ENCODE data around the gene SLC7A10. TPM values are rescaled to one million over a fixed set of nuclear protein-coding genes. Genes with fewer than 3 reads are reported as not detected.

SLC7A10 gene
- not detected for total RNA-seq
- under 1 TPM in 2 of 4 donors, not detected in 2; 0.15 to 0.19 TPM for polyA plus RNA-seq

- Histone ChIP-seq H3K9me3 (ENCODE audit: control insufficient read depth in 2 of 2, low read length in 2 of 2) (peaks cover 17 to 21% of the 10 kb centered on the region in 2 experiments), H3K4me3 (ENCODE audit: low read depth, low read length) (no peak within 1 kb of the TSS), H3K4me1 (ENCODE audit: control insufficient read depth, insufficient read depth, low read length, poor library complexity, severe bottlenecking) (peaks cover 12% of the 10 kb centered on the region), H3K36me3 (ENCODE audit: control insufficient read depth, insufficient read depth, low read length) (no peaks in the 10 kb centered on the region), H3K27ac (ENCODE audit: insufficient read depth, low read length, poor library complexity, severe bottlenecking) (no peak within 1 kb of the TSS), H3K27me3 (ENCODE audit: control insufficient read depth, insufficient read depth, low read length) (peaks cover 23% of the 10 kb centered on the region)
- H3K27ac Mint-ChIP-seq, result peak within 1 kb of the TSS in 1 of 3 donors; percentile 43
- peak within 1 kb of the TSS; percentile 51 to 79 (median 66) for H3K4me3 Mint-ChIP-seq
- peaks cover 79% of the 10 kb centered on the region for H3K27me3 Mint-ChIP-seq
- peaks cover 6% of the 10 kb centered on the region for H3K36me3 Mint-ChIP-seq
- H3K9me3 Mint-ChIP-seq, result peaks cover 1 to 22% (median 8%) of the 10 kb centered on the region in 7 donors
- peaks cover 2 to 12% (median 7%) of the 10 kb centered on the region in 4 donors for H3K4me1 Mint-ChIP-seq
- ATAC-seq (ENCODE audit: low read depth in 2 of 2), result no peak
- no peak for DNase-seq
Observed at GRCh38 chr19:33225458-33225926, at the start of gene SLC7A10. TSS of gene SLC7A10 (minus strand) at chr19:33225850. CDS start at chr19:33225703, 147 bp downstream.

GRCh38 chr19:33274663-33275558, 49.3 kb upstream of the SLC7A10 start:
- no peak overlapping the region for H3K27ac ChIP-seq (ENCODE audit: insufficient read depth, low read length, poor library complexity, severe bottlenecking)
- Mint-ChIP-seq H3K27me3 (no peaks in the 10 kb centered on the region), H3K36me3 (no peaks in the 10 kb centered on the region), H3K27ac (no peak overlapping the region), H3K9me3 (no peaks in the 10 kb centered on the region), H3K4me1 (peaks cover 0 to 8% (median 3%) of the 10 kb centered on the region in 4 donors), H3K4me3 (no peak overlapping the region)
- no peaks in the 10 kb centered on the region for H3K27me3 ChIP-seq (ENCODE audit: control insufficient read depth, insufficient read depth, low read length)
- ATAC-seq (ENCODE audit: low read depth in 2 of 2), result no peak
- DNase-seq, result no peak
- H3K9me3 ChIP-seq (ENCODE audit: control insufficient read depth in 2 of 2, low read length in 2 of 2), result no peaks in the 10 kb centered on the region
- no peak overlapping the region for H3K4me3 ChIP-seq (ENCODE audit: low read depth, low read length)
- H3K36me3 ChIP-seq (ENCODE audit: control insufficient read depth, insufficient read depth, low read length), result no peaks in the 10 kb centered on the region
- peaks cover 3% of the 10 kb centered on the region for H3K4me1 ChIP-seq (ENCODE audit: control insufficient read depth, insufficient read depth, low read length, poor library complexity, severe bottlenecking)

- DNase-seq (peak in 1 of 3 donors; percentile 24), ATAC-seq (ENCODE audit: low read depth in 2 of 2) (peak; percentile 24 to 44)
- peaks cover 3% of the 10 kb centered on the region for H3K4me1 ChIP-seq (ENCODE audit: control insufficient read depth, insufficient read depth, low read length, poor library complexity, severe bottlenecking)
- Mint-ChIP-seq H3K4me1 (peaks cover 0 to 8% (median 3%) of the 10 kb centered on the region in 4 donors), H3K36me3 (no peaks in the 10 kb centered on the region), H3K27ac (peak overlapping the region in 1 of 3 donors; percentile 94), H3K27me3 (no peaks in the 10 kb centered on the region), H3K9me3 (no peaks in the 10 kb centered on the region), H3K4me3 (no peak overlapping the region)
- H3K27me3 ChIP-seq (ENCODE audit: control insufficient read depth, insufficient read depth, low read length), result no peaks in the 10 kb centered on the region
- H3K36me3 ChIP-seq (ENCODE audit: control insufficient read depth, insufficient read depth, low read length), result no peaks in the 10 kb centered on the region
- H3K4me3 ChIP-seq (ENCODE audit: low read depth, low read length), result no peak overlapping the region
- H3K9me3 ChIP-seq (ENCODE audit: control insufficient read depth in 2 of 2, low read length in 2 of 2), result no peaks in the 10 kb centered on the region
- no peak overlapping the region for H3K27ac ChIP-seq (ENCODE audit: insufficient read depth, low read length, poor library complexity, severe bottlenecking)
Observed at GRCh38 chr19:33273881-33274662, 48.4 kb upstream of the SLC7A10 start.

GRCh38 chr19:33273065-33273736, 47.6 kb upstream of the SLC7A10 start:
- H3K27me3 ChIP-seq (ENCODE audit: control insufficient read depth, insufficient read depth, low read length), result no peaks in the 10 kb centered on the region
- no peaks in the 10 kb centered on the region for H3K9me3 ChIP-seq (ENCODE audit: control insufficient read depth in 2 of 2, low read length in 2 of 2)
- peaks cover 0 to 8% (median 3%) of the 10 kb centered on the region in 4 donors for H3K4me1 Mint-ChIP-seq
- H3K36me3 ChIP-seq (ENCODE audit: control insufficient read depth, insufficient read depth, low read length), result no peaks in the 10 kb centered on the region
- peaks cover 3% of the 10 kb centered on the region for H3K4me1 ChIP-seq (ENCODE audit: control insufficient read depth, insufficient read depth, low read length, poor library complexity, severe bottlenecking)
- ATAC-seq (ENCODE audit: low read depth in 2 of 2), result no peak
- H3K4me3 Mint-ChIP-seq, result no peak overlapping the region
- no peak overlapping the region for H3K27ac ChIP-seq (ENCODE audit: insufficient read depth, low read length, poor library complexity, severe bottlenecking)
- no peaks in the 10 kb centered on the region for H3K36me3 Mint-ChIP-seq
- DNase-seq, result no peak
- H3K27ac Mint-ChIP-seq, result no peak overlapping the region
- H3K4me3 ChIP-seq (ENCODE audit: low read depth, low read length), result no peak overlapping the region
- H3K9me3 Mint-ChIP-seq, result no peaks in the 10 kb centered on the region
- no peaks in the 10 kb centered on the region for H3K27me3 Mint-ChIP-seq

GRCh38 chr19:33271246-33272021, 45.8 kb upstream of the SLC7A10 start:
- Histone ChIP-seq H3K4me1 (ENCODE audit: control insufficient read depth, insufficient read depth, low read length, poor library complexity, severe bottlenecking) (peaks cover 3% of the 10 kb centered on the region), H3K36me3 (ENCODE audit: control insufficient read depth, insufficient read depth, low read length) (no peaks in the 10 kb centered on the region), H3K9me3 (ENCODE audit: control insufficient read depth in 2 of 2, low read length in 2 of 2) (no peaks in the 10 kb centered on the region), H3K27me3 (ENCODE audit: control insufficient read depth, insufficient read depth, low read length) (no peaks in the 10 kb centered on the region), H3K27ac (ENCODE audit: insufficient read depth, low read length, poor library complexity, severe bottlenecking) (no peak overlapping the region), H3K4me3 (ENCODE audit: low read depth, low read length) (no peak overlapping the region)
- DNase-seq (no peak), ATAC-seq (ENCODE audit: low read depth in 2 of 2) (no peak)
- Mint-ChIP-seq H3K4me3 (no peak overlapping the region), H3K36me3 (no peaks in the 10 kb centered on the region), H3K27ac (no peak overlapping the region), H3K9me3 (no peaks in the 10 kb centered on the region), H3K4me1 (peaks cover 0 to 8% (median 3%) of the 10 kb centered on the region in 4 donors), H3K27me3 (no peaks in the 10 kb centered on the region)

- Mint-ChIP-seq H3K36me3 (no peaks in the 10 kb centered on the region), H3K9me3 (no peaks in the 10 kb centered on the region), H3K4me3 (no peak overlapping the region), H3K27me3 (no peaks in the 10 kb centered on the region), H3K4me1 (peaks cover 0 to 8% (median 3%) of the 10 kb centered on the region in 4 donors), H3K27ac (no peak overlapping the region)
- no peak overlapping the region for H3K27ac ChIP-seq (ENCODE audit: insufficient read depth, low read length, poor library complexity, severe bottlenecking)
- no peaks in the 10 kb centered on the region for H3K27me3 ChIP-seq (ENCODE audit: control insufficient read depth, insufficient read depth, low read length)
- ATAC-seq (ENCODE audit: low read depth in 2 of 2) (no peak), DNase-seq (no peak)
- H3K4me3 ChIP-seq (ENCODE audit: low read depth, low read length), result no peak overlapping the region
- no peaks in the 10 kb centered on the region for H3K36me3 ChIP-seq (ENCODE audit: control insufficient read depth, insufficient read depth, low read length)
- no peaks in the 10 kb centered on the region for H3K9me3 ChIP-seq (ENCODE audit: control insufficient read depth in 2 of 2, low read length in 2 of 2)
- H3K4me1 ChIP-seq (ENCODE audit: control insufficient read depth, insufficient read depth, low read length, poor library complexity, severe bottlenecking), result peaks cover 3% of the 10 kb centered on the region
Observed at GRCh38 chr19:33270769-33271168, 45.1 kb upstream of the SLC7A10 start.

- Histone ChIP-seq H3K4me1 (ENCODE audit: control insufficient read depth, insufficient read depth, low read length, poor library complexity, severe bottlenecking) (peaks cover 3% of the 10 kb centered on the region), H3K4me3 (ENCODE audit: low read depth, low read length) (no peak overlapping the region), H3K27ac (ENCODE audit: insufficient read depth, low read length, poor library complexity, severe bottlenecking) (no peak overlapping the region), H3K9me3 (ENCODE audit: control insufficient read depth in 2 of 2, low read length in 2 of 2) (no peaks in the 10 kb centered on the region), H3K27me3 (ENCODE audit: control insufficient read depth, insufficient read depth, low read length) (no peaks in the 10 kb centered on the region), H3K36me3 (ENCODE audit: control insufficient read depth, insufficient read depth, low read length) (no peaks in the 10 kb centered on the region)
- no peak overlapping the region for H3K27ac Mint-ChIP-seq
- ATAC-seq (ENCODE audit: low read depth in 2 of 2) (peak in 1 of 2 donors; percentile 7), DNase-seq (no peak)
- H3K4me1 Mint-ChIP-seq, result peaks cover 0 to 4% (median 1%) of the 10 kb centered on the region in 4 donors
- H3K36me3 Mint-ChIP-seq, result no peaks in the 10 kb centered on the region
- no peaks in the 10 kb centered on the region for H3K27me3 Mint-ChIP-seq
- H3K4me3 Mint-ChIP-seq, result no peak overlapping the region
- H3K9me3 Mint-ChIP-seq, result no peaks in the 10 kb centered on the region
Observed at GRCh38 chr19:33269016-33269415, 43.4 kb upstream of the SLC7A10 start.

Measured in CD4-positive, CD25-positive, alpha-beta regulatory T cell (primary cell).